OCI-LY1 (cell line): Measurements from ENCODE around the gene GALNT7.

Experiments
- CTCF ChIP-seq: fragments of 200-600 bp; sonication (generic), shearing (Covaris generic); IDR thresholded peaks from 2 replicates; pipeline ENCODE4 v1.5.1; 2017; ENCODE audit warnings: mild to moderate bottlenecking, antibody characterized with exemption, low read length, moderate library complexity, mixed read lengths
- EZH2 ChIP-seq: fragments of 200-600 bp; sonication (generic), shearing (Covaris generic); IDR thresholded peaks from 2 replicates; pipeline ENCODE4 v1.8.0; 2017; ENCODE audit warnings: borderline replicate concordance, mixed run types, mild to moderate bottlenecking, antibody characterized with exemption, low read length, moderate library complexity, mixed read lengths

- TF ChIP-seq CTCF, result no peak
- no peak for TF ChIP-seq EZH2
Observed at GRCh38 chr4:173237762-173238161, 69.2 kb downstream of the GALNT7 start.
